ENCODE measurements around the gene DPF3.
A peak's percentile ranks its signal among the peaks of the same experiment; 100 is the strongest.

Gene DPF3

DNA sequence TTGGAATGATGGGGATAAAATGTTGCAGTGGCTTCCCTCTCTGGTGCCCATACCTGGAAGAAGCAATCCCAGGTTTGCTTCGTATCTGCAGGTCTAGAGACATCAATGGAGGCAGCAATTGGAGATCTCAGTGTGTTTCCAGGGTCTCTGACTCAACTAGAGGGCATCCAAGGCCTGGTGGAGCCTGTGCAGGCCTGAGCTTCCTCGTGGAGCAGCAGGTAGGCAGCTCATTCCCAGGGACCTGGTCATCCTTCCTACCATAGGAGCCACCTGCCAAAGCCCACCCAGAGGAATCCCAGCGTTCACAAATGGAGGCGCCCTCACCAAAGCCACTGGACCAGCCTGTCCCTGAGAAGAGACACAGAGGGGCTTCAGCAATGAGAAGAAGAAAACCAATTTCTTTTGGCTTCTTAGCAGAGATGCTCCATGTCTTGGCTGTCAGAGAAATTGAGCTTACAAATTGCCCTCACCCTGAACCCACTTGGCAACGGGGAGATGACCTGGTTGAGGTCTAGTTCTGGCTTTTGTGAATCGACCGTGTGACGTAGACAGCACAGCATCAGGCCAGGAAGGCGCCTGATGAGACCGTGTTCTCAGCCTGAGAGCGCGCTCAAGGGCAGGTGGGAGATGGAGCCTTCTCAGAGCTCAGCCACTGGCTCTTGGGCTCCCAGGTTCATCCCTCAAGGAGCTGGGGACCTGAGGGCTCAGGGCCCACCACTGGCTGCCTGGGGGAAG, 283.6 kb downstream of the DPF3 start:
- DNase-seq: no peak

GRCh38 chr14:72609205-72609916, 284.5 kb downstream of the DPF3 start:
- no peak for DNase-seq

DNA sequence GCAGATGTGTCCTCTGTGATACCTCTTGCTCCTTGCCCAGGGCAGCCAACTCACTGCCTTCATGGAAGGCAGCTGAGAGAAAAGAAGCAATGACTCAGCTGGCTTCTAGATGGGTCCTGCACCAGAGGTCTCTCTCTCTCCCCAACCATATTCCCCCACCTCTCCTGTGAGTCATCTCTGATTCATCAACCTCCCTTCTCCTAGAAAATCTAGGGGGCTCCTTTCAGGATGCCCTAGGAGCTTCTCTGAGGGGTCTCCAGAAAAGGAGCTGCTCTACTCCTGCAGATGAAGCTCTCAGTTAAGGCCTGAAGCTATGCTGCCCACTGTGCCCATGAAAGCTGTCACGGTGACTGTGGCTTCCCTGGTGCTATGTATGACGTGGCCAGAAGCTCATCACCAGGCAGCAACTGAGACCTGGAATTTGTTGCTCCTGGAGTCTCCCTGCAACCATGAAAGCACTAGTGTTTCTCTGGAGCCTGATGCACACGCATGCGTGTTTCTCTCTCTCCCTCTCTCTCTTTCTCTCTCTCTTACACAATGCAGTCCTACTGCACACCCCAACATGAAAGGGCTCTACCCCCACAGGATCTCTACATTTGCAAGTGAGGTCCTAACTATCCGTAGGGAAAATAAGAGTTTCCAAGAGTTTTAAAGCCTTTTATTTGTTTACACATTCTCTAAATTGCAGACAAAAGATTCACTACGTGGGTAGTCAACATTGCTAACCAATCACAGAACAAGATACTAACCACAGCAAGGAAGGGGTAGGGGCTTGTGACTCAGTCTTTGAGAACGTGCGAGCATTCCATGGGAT, 285.3 kb downstream of the DPF3 start:
- no peak for DNase-seq

GRCh38 chr14:72607386-72608130, 286.3 kb downstream of the DPF3 start:
- DNase-seq: no peak

DNA sequence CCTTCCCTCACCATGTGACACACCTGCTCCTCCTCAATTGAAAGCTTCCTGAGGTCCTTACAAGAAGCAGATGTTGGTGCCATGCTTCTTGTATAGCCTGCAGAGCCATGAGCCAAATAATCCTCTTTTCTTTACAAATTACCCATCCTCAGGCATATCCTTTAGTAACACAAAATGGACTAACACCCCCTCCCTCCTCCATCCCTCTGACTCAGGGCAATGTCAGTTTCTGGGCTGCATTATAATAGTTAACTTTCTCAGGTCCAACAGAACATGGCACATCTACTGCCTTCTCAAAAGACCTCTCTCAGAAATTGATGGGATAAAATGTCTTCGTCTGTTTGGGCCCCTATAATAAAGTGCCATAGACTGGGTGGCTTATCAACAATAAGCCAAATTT, 287.0 kb downstream of the DPF3 start:
- no peak for DNase-seq

- no peak for DNase-seq
These were observed 288.0 kb downstream of the DPF3 start for GRCh38 chr14:72605921-72606220.

GRCh38 chr14:72605096-72605920, 288.6 kb downstream of the DPF3 start:
- no peak for DNase-seq

GRCh38 chr14:72604133-72604532, 289.8 kb downstream of the DPF3 start:
- DNase-seq: no peak

DNA sequence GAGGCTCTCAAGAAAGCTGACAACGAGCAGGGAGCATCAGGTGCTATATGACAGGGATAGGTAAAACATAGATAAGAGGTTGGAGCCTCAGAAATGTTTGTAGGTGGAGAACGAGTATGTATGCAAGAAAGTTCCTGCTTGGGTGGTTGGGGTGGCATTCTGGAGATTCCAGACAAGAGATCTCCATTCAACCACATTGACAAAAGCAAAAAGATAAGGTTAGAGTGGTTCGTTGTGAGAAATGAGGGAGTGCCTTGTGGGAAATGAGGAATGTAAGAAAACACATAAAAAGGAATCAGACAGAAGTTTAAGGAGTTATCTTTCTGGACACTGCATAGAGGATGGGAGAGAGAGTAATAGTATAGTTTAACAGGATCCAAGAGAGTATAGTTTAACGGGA, 290.3 kb downstream of the DPF3 start:
- DNase-seq: no peak

- DNase-seq: no peak
These were observed 293.2 kb downstream of the DPF3 start for GRCh38 chr14:72600551-72601330.

GRCh38 chr14:72599579-72600470, 294.1 kb downstream of the DPF3 start:
- DNase-seq: no peak

DNA sequence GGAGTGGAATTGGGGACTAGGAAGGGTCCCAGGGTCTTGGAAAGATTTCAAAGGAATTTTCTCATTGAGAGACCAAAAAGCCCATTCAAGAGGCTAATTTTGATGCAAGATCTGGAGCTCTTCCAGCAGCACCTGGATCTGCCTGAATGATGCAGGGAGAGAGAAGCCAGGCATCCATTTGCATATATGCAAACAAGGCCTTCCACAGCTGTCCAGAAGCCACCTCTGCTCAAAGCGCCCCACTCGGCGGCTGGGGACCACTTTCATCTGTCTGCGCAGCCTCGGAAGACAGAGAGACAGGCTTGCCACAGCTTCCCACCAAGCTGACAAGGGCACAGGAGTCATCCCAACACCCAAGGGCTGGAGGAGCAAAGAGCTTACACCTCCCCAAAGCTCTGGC, 295.6 kb downstream of the DPF3 start:
- no peak for DNase-seq

- DNase-seq: no peak
These were observed 296.4 kb downstream of the DPF3 start for GRCh38 chr14:72597252-72598233.

- DNase-seq: no peak
These were observed 298.6 kb downstream of the DPF3 start for GRCh38 chr14:72595152-72595862.

- DNase-seq: peak; percentile 63
These were observed 299.6 kb downstream of the DPF3 start for GRCh38 chr14:72594099-72594901.

DNA sequence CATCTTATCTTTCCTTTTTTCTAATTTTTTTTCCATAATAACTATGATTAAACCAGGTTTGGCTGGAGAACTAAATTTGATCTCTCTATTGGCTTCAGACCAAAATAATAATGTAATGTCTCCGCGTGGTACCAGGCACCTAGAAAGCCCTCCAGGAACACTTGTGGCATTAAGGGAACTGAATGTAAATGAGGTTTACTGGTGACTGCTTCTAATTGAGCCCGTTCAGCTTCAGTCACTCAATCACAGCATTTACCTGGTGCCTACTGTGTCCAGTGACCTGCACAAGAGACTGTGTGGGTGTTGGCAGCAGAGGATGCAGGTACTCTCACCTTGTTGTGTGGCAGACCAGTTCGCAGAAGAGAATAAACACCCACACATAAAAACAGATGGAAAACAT, 302.5 kb downstream of the DPF3 start:
- no peak for DNase-seq

DNA sequence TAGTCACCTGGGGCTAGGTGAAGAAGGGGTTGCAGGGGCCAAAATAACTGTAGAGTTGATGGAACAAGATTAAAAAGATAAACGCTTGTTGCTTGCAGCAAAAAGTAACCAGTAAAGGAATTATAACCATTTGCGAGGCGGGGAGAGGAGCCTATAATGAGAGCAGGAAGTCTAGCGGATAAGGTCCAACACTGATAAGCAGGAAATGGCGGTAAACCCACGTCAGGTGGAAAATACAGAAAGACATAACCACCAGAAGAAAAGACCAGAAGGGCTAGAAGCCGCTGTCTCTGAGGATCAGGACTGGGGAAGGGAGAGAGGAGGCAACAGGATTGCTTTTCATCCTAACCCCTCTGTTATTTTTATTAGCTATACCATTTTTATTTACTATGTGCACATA, 303.3 kb downstream of the DPF3 start:
- peak; percentile 44 for DNase-seq

DNA sequence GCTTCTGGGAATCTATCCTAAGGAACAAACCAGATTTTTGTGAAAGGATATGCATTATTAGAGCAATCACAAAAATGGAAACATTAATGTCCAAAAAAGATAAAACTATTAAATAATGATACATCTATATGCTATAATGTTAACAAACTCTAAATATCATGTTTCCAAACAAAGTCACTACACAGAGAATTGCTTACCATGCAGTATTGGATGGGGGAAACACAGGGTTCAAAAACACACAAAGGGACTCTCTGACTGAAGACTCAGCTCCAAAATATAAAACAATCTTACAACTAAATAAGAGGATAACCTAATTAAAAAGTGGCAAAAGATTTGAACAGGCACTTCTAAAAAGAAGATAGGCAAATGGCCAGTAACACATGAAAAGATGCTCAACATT, 304.2 kb downstream of the DPF3 start:
- DNase-seq: no peak
